ENCODE data around the gene LIFR. TPM values are rescaled to one million over a fixed set of nuclear protein-coding genes. Genes with fewer than 3 reads are reported as not detected.

The LIFR gene
- total RNA-seq, 1 experiment from 2014 or later, result 3.7 TPM

DNA sequence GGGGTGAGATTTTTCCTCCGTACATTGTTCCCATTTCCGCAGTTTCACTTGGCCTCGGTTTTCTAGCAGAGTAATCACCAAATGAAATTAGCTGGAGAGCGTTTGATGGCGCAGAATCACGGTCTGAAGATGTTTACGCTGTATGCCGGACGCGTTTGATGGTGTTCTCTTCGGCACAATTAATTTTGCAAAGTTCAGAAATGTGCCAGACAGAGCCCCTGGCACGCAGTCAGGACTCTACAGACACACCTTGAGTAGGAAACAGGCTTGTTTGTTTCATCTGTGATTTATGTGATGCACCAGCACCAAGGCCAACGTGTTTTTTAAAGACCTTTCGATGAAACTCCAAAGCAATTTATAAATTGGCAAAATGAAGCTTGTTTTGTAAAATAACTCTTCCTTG lies 863 bp upstream of the LIFR start:
- peak overlapping the region; percentile 33 for H3K27ac Mint-ChIP-seq (ENCODE audit: low read depth, unreplicated experiment)
- peak overlapping the region; percentile 81 for H3K4me3 Mint-ChIP-seq (ENCODE audit: unreplicated experiment)
- ChIA-PET POLR2A (interaction anchor here (0.6 to 1.6 kb wide), 19 partner anchors 9 to 401 kb away, joined by 3 to 12 read pairs (median 3); no protein-coding TSS in a partner anchor), CTCF (interaction anchor here (0.5 to 1.0 kb wide), 7 partner anchors 64 to 276 kb away, joined by 3 to 4 read pairs (median 3); no protein-coding TSS in a partner anchor)
- no peaks in the 10 kb centered on the region for H3K9me3 Mint-ChIP-seq (ENCODE audit: unreplicated experiment)
- TF ChIP-seq, protein P1, sequence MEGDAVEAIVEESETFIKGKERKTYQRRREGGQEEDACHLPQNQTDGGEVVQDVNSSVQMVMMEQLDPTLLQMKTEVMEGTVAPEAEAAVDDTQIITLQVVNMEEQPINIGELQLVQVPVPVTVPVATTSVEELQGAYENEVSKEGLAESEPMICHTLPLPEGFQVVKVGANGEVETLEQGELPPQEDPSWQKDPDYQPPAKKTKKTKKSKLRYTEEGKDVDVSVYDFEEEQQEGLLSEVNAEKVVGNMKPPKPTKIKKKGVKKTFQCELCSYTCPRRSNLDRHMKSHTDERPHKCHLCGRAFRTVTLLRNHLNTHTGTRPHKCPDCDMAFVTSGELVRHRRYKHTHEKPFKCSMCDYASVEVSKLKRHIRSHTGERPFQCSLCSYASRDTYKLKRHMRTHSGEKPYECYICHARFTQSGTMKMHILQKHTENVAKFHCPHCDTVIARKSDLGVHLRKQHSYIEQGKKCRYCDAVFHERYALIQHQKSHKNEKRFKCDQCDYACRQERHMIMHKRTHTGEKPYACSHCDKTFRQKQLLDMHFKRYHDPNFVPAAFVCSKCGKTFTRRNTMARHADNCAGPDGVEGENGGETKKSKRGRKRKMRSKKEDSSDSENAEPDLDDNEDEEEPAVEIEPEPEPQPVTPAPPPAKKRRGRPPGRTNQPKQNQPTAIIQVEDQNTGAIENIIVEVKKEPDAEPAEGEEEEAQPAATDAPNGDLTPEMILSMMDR (IDR thresholded peaks at IDR 0.05; ENCODE audit: unreplicated experiment), result no peak
- intact Hi-C loops (cut with micrococcal nuclease), result loop anchor here (2.0 to 5.0 kb wide), 3 partner anchors 41 to 365 kb away; no protein-coding TSS in a partner anchor
- H3K27me3 Mint-ChIP-seq (ENCODE audit: insufficient read depth, unreplicated experiment), result no peaks in the 10 kb centered on the region
- DNase-seq (ENCODE audit: unreplicated experiment), result no peak
- H3K4me1 Mint-ChIP-seq (ENCODE audit: insufficient read depth, unreplicated experiment), result no peaks in the 10 kb centered on the region
- TSS peak; percentile 67 for BruUV-seq (replicated peaks)
- no peaks in the 10 kb centered on the region for H3K36me3 Mint-ChIP-seq (ENCODE audit: insufficient read depth, unreplicated experiment)

DNA sequence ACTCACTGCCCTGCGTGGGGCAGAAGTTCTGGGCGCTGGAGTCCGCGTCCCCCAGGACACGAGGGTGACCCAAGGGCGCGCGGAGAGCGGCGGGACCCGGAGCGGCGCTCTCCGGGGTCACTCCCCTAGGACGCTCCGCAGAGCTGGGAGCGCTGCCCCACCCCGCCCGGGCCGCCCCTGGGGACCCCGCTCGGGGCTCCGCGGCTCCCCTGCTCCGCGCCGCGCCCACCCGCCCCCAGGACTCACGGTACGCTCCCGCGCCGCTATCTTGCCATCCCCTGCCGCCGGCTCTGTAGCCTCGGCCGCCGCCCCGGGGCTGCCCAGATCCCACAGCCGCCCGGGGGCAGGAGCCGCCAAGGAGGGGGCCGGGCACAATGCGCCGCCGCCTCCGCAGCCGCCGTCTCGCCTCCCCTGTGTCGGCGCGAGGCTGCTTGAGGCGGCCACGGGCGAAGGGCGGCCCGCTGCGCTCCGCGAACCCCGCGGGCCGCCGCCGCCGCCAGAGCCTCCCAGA lies 303 bp downstream of the LIFR start:
- peaks cover 4% of the 10 kb centered on the region for H3K4me1 Mint-ChIP-seq (ENCODE audit: insufficient read depth, unreplicated experiment)
- H3K9me3 Mint-ChIP-seq (ENCODE audit: unreplicated experiment), result no peaks in the 10 kb centered on the region
- no peaks in the 10 kb centered on the region for H3K27me3 Mint-ChIP-seq (ENCODE audit: insufficient read depth, unreplicated experiment)
- DNase-seq (ENCODE audit: unreplicated experiment), result no peak
- TF ChIP-seq, protein P1 (IDR thresholded peaks at IDR 0.05; ENCODE audit: unreplicated experiment), result no peak
- POLR2A ChIA-PET, result interaction anchor here (1.0 to 1.6 kb wide), 6 partner anchors 10 to 291 kb away, joined by 3 to 12 read pairs (median 6); no protein-coding TSS in a partner anchor
- H3K36me3 Mint-ChIP-seq (ENCODE audit: insufficient read depth, unreplicated experiment), result no peaks in the 10 kb centered on the region
- CTCF ChIA-PET, result interaction anchor here (0.5 to 1.3 kb wide), 3 partner anchors 77 to 118 kb away, joined by 3 to 5 read pairs (median 3); no protein-coding TSS in a partner anchor
- peak overlapping the region; percentile 81 for H3K4me3 Mint-ChIP-seq (ENCODE audit: unreplicated experiment)
- intact Hi-C loops (cut with micrococcal nuclease), result loop anchor here (1.0 to 5.0 kb wide), 4 partner anchors 43 to 366 kb away; no protein-coding TSS in a partner anchor
- no TSS peak for BruUV-seq (replicated peaks)
- H3K27ac Mint-ChIP-seq (ENCODE audit: low read depth, unreplicated experiment), result peak overlapping the region; percentile 33

DNA sequence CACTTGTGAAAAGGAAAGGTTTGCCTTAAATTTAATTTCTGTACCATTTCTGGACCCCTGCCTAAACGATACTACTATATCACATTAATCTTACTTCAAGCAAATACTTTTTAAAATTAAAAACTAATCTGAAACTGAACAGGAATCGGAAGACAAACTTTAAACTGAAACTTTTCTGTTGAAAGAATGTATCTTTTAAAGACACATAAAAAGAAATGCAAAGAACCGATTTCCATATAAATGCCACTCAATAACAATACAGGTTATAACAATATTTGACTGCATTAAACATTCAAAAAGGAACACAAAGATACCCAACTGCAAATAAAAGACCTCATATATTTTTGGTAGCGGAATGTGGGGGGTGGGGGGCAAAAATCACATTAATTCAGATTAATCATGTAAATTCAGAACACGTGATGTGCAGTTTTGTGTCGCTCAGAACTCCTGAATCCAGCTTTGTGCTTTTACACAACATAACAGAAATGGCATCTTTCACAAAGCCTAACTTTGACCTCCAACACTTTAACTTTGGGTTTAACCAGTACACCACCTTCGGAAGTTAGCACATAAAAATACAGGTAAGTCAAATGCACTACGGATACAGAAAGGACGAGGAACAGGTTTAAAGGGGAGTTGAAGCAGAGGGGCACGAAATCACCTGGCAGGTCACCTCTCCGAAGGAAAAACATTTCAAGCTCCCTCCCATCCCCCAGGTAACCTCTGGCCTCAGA lies 925 bp downstream of the LIFR start:
- intact Hi-C loops (cut with micrococcal nuclease), result loop anchor here (1.0 to 5.0 kb wide), 4 partner anchors 43 to 367 kb away; no protein-coding TSS in a partner anchor
- BruUV-seq (replicated peaks), result TSS peak; percentile 38

More for the DNA sequence above, 925 bp downstream of the LIFR start:
- no peak for DNase-seq (ENCODE audit: unreplicated experiment)
- Mint-ChIP-seq H3K4me3 (ENCODE audit: unreplicated experiment) (peak overlapping the region; percentile 81), H3K27ac (ENCODE audit: low read depth, unreplicated experiment) (no peak overlapping the region), H3K27me3 (ENCODE audit: insufficient read depth, unreplicated experiment) (no peaks in the 10 kb centered on the region), H3K4me1 (ENCODE audit: insufficient read depth, unreplicated experiment) (peaks cover 5% of the 10 kb centered on the region), H3K36me3 (ENCODE audit: insufficient read depth, unreplicated experiment) (no peaks in the 10 kb centered on the region), H3K9me3 (ENCODE audit: unreplicated experiment) (no peaks in the 10 kb centered on the region)
- CTCF ChIA-PET, result interaction anchor here (0.5 to 2.4 kb wide), 5 partner anchors 78 to 254 kb away, joined by 3 to 15 read pairs (median 5); no protein-coding TSS in a partner anchor
- POLR2A ChIA-PET, result interaction anchor here (1.0 to 1.3 kb wide), 3 partner anchors 43 to 291 kb away, joined by 3 to 4 read pairs (median 3); no protein-coding TSS in a partner anchor
- TF ChIP-seq, protein P1 (IDR thresholded peaks at IDR 0.05; ENCODE audit: unreplicated experiment), result no peak

Data from MCF 10A (cell line).